Stimulated activated CD4-positive, alpha-beta T cell treated with anti-CD3 and anti-CD28 coated beads, Interleukin-1b, Interleukin-23, amount 100 ng/mL, for 4 hours (primary cell): ENCODE measurements around the gene RTN4R.
"Not testable (repeated sequence)": the region's sequence is repeated elsewhere in the genome, so short reads cannot be mapped to it uniquely, and the experiment has no call there.

Experiments used
- DNase-seq, 2 donors: peaks; one replicate each; pipeline ENCODE4 v3.0.0-alpha.2; 2020; ENCODE audit warnings: low read depth in 2 of 2

The RTN4R gene

GRCh38 chr22:20305894-20306645 lies 38.0 kb upstream of the RTN4R start:
- DNase-seq, result no peak

GRCh38 chr22:20305230-20305893 lies 37.2 kb upstream of the RTN4R start:
- not testable (repeated sequence) for DNase-seq

GRCh38 chr22:20304646-20305045 lies 36.5 kb upstream of the RTN4R start:
- no peak for DNase-seq

GRCh38 chr22:20303229-20303534 lies 35.1 kb upstream of the RTN4R start:
- DNase-seq, result not testable (repeated sequence)

GRCh38 chr22:20302438-20303228 lies 34.5 kb upstream of the RTN4R start:
- DNase-seq, result no peak

GRCh38 chr22:20299746-20300136 lies 31.6 kb upstream of the RTN4R start:
- no peak for DNase-seq

- peak; percentile 93 to 94 for DNase-seq
Observed at GRCh38 chr22:20298803-20299745, 31.0 kb upstream of the RTN4R start.

- no peak for DNase-seq
Observed at GRCh38 chr22:20298110-20298802, 30.1 kb upstream of the RTN4R start.

GRCh38 chr22:20297414-20298109 lies 29.4 kb upstream of the RTN4R start:
- DNase-seq, result no peak

GRCh38 chr22:20296598-20296997 lies 28.5 kb upstream of the RTN4R start:
- DNase-seq, result no peak

- no peak for DNase-seq
Observed at GRCh38 chr22:20295262-20296064, 27.3 kb upstream of the RTN4R start.

GRCh38 chr22:20292673-20293232 lies 24.6 kb upstream of the RTN4R start:
- DNase-seq, result no peak

GRCh38 chr22:20292108-20292507 lies 24.0 kb upstream of the RTN4R start:
- no peak for DNase-seq

- DNase-seq, result no peak
Observed at GRCh38 chr22:20291604-20292063, 23.5 kb upstream of the RTN4R start.

- DNase-seq, result no peak
Observed at GRCh38 chr22:20291249-20291586, 23.1 kb upstream of the RTN4R start.

GRCh38 chr22:20290578-20291248 lies 22.6 kb upstream of the RTN4R start:
- no peak for DNase-seq

- no peak for DNase-seq
Observed at GRCh38 chr22:20290045-20290392, 21.9 kb upstream of the RTN4R start.

- DNase-seq, result not testable (repeated sequence)
Observed at GRCh38 chr22:20289182-20290044, 21.3 kb upstream of the RTN4R start.
